GM12878 (cell line): ENCODE measurements around the gene SKIC8. TPM values are rescaled to one million over a fixed set of nuclear protein-coding genes. Genes with fewer than 3 reads are reported as not detected.

Source experiments
- ATF3 ChIP-seq: IDR thresholded peaks from 2 replicates; pipeline ENCODE4 v1.6.1; 2011; ENCODE audit warnings: low read depth, mild to moderate bottlenecking, low read length, moderate library complexity, borderline replicate concordance; ENCODE audit errors: extremely low read depth
- CBFB ChIP-seq: IDR thresholded peaks from 2 replicates; pipeline ENCODE4 v1.6.1; 2016; ENCODE audit warnings: antibody characterized with exemption, low read depth
- CBX3 ChIP-seq: fragments of 200-600 bp; sonication (generic); IDR thresholded peaks from 2 replicates; pipeline ENCODE4 v1.6.1; 2016; ENCODE audit warnings: low read depth, borderline replicate concordance
- CBX5 ChIP-seq: sonication (generic); IDR thresholded peaks from 2 replicates; pipeline ENCODE4 v1.6.1; 2016; ENCODE audit warnings: low read depth, moderate library complexity, mild to moderate bottlenecking, inconsistent platforms
- CEBPB ChIP-seq, 2 experiments: fragments of 150-350 bp in 1 of 2; IDR thresholded peaks; 2 replicates each; pipeline ENCODE4 v1.6.1; 2012 to 2014; ENCODE audit warnings: low read depth in 2 of 2, low read length in 2 of 2, borderline replicate concordance in 1 of 2, inconsistent platforms in 1 of 2
- ETV6 ChIP-seq, 2 experiments: fragments of 450-650 bp in 1 of 2; IDR thresholded peaks in 1 of 2; conservative IDR thresholded peaks in 1 of 2; 2 replicates each; pipeline ENCODE4 v1.6.1; 2014; ENCODE audit warnings: antibody characterized with exemption in 1 of 2, borderline replicate concordance in 1 of 2, low read depth in 1 of 2, mild to moderate bottlenecking in 1 of 2, moderate library complexity in 1 of 2
- FOXM1 ChIP-seq: IDR thresholded peaks from 2 replicates; pipeline ENCODE4 v1.6.1; 2012; ENCODE audit warnings: low read depth, mild to moderate bottlenecking, inconsistent platforms, low read length, moderate library complexity
- GATAD2B ChIP-seq: fragments of 450-650 bp; conservative IDR thresholded peaks from 2 replicates; pipeline ENCODE4 v1.6.1; 2017; ENCODE audit warnings: low read depth, mild to moderate bottlenecking, moderate library complexity
- IRF4 ChIP-seq: IDR thresholded peaks from 2 replicates; pipeline ENCODE4 v1.6.1; 2011; ENCODE audit warnings: low read depth, low read length
- MTA2 ChIP-seq: fragments of 450-650 bp; IDR thresholded peaks from 2 replicates; pipeline ENCODE4 v1.6.1; 2016; ENCODE audit warnings: low read depth, mild to moderate bottlenecking, moderate library complexity
- MXI1 ChIP-seq: fragments of 150-350 bp; IDR thresholded peaks from 2 replicates; pipeline ENCODE4 v1.6.1; 2011; ENCODE audit warnings: low read depth, mild to moderate bottlenecking, inconsistent platforms, low read length, improper control_type of control experiment
- NFXL1 ChIP-seq: fragments of 450-650 bp; IDR thresholded peaks from 2 replicates; pipeline ENCODE4 v1.6.1; 2017; ENCODE audit warnings: antibody characterized with exemption, mild to moderate bottlenecking, borderline replicate concordance
- RAD51 ChIP-seq: fragments of 450-650 bp; IDR thresholded peaks from 2 replicates; pipeline ENCODE4 v1.6.1; 2016; ENCODE audit warnings: moderate library complexity, mild to moderate bottlenecking, inconsistent platforms
- RCOR1 ChIP-seq: conservative IDR thresholded peaks from 2 replicates; pipeline ENCODE4 v1.6.1; 2012; ENCODE audit warnings: low read depth, low read length, improper control_type of control experiment
- RELB ChIP-seq: fragments of 450-650 bp; IDR thresholded peaks from 2 replicates; pipeline ENCODE4 v1.6.1; 2017; ENCODE audit warnings: low read depth, mild to moderate bottlenecking, moderate library complexity
- REST ChIP-seq: IDR thresholded peaks from 2 replicates; pipeline ENCODE4 v1.6.1; 2012; ENCODE audit warnings: mild to moderate bottlenecking, low read depth, low read length
- RUNX3 ChIP-seq: IDR thresholded peaks from 2 replicates; pipeline ENCODE4 v1.6.1; 2012; ENCODE audit warnings: low read length, inconsistent platforms
- SMAD5 ChIP-seq: IDR thresholded peaks from 2 replicates; pipeline ENCODE4 v1.6.1; 2016; ENCODE audit warnings: antibody characterized with exemption, low read depth
- SREBF1 ChIP-seq: IDR thresholded peaks from 2 replicates; pipeline ENCODE4 v1.6.1; 2012; ENCODE audit warnings: mild to moderate bottlenecking, low read length
- SREBF2 ChIP-seq: IDR thresholded peaks from 2 replicates; pipeline ENCODE4 v1.6.1; 2012; ENCODE audit warnings: mild to moderate bottlenecking, low read length
- SRF ChIP-seq, 2 experiments: IDR thresholded peaks; 2 replicates each; pipeline ENCODE4 v1.6.1; 2011; ENCODE audit warnings: low read depth in 2 of 2, low read length in 2 of 2, mild to moderate bottlenecking in 1 of 2, moderate library complexity in 1 of 2
- STAT1 ChIP-seq: fragments of 450-650 bp; conservative IDR thresholded peaks from 2 replicates; pipeline ENCODE4 v1.6.1; 2014; ENCODE audit warnings: antibody characterized with exemption, mild to moderate bottlenecking
- TCF3 ChIP-seq: IDR thresholded peaks from 2 replicates; pipeline ENCODE4 v1.6.1; 2012; ENCODE audit warnings: low read depth, mild to moderate bottlenecking, low read length, borderline replicate concordance; ENCODE audit not compliant: insufficient read depth
- ZSCAN29 ChIP-seq: fragments of 450-650 bp; IDR thresholded peaks from 2 replicates; pipeline ENCODE4 v1.6.1; 2017; ENCODE audit warnings: mild to moderate bottlenecking, moderate library complexity
- polyA plus RNA-seq, 11 experiments: library from polyadenylated mRNA; depleted of rRNA in 4 of 11; unstranded in 6 of 11; stranded (reverse) in 5 of 11; fragments of >200 nt; fragmentation: Nextera tagmentation in 4 of 11; fragmentation: Illumina TruSeq in 1 of 11; extraction: Ambion mirVana in 4 of 11; extraction: Trizol in 1 of 11; gene quantifications; 1 replicate in 1 of 11; 2 replicates in 10 of 11; pipeline versions ENCODE4 v1.2.1 to v1.2.3, GENCODE V29; 2011 to 2016; ENCODE audit warnings: inconsistent platforms in 2 of 11, missing spikeins in 2 of 11, low read depth in 1 of 11
- total RNA-seq, 4 experiments: library from RNA; depleted of rRNA in 3 of 4; stranded (reverse); fragments of >200 nt in 3 of 4; fragmentation: Illumina TruSeq in 1 of 4; extraction: Trizol in 1 of 4; gene quantifications; 2 replicates each; pipeline versions ENCODE4 v1.2.1 to v1.2.3, GENCODE V29; 2013 to 2021

Gene SKIC8
- total and polyA plus RNA-seq, 10 of the 15 experiments (the other 5 are each of a cell fraction or from before 2014, with no cell fraction given), result 57.0 to 288 (median 128) TPM

- TF ChIP-seq REST (peak; percentile 20; the same call in 1 of the 2 replicates), SMAD5 (peak; percentile 74; the same call in 1 of the 2 replicates), SREBF1 (no peak), CBX5 (0 out of 2 replicates have a peak, but pooled peaks have one; percentile 35), GATAD2B (no peak; the same call in 1 of the 2 replicates), TCF3 (no peak), CBX3 (no peak), ATF3 (peak; percentile 61; the same call in 1 of the 2 replicates), RELB (peak; percentile 88), RCOR1 (no peak), ZSCAN29 (no peak), CBFB (peak; percentile 61; the same call in 1 of the 2 replicates), RUNX3 (peak; percentile 23; the same call in 1 of the 2 replicates), STAT1 (peak; percentile 34; the same call in 1 of the 2 replicates), ETV6 (conservative IDR thresholded peaks at IDR 0.05 in 1 of 2, IDR thresholded peaks at IDR 0.05 in 1 of 2; ENCODE audit: borderline replicate concordance in 1 of 2, low read depth in 1 of 2) (peak in 1 of 2 experiments; percentile 55; a peak in 2 of 4 replicates), IRF4 (0 out of 2 replicates have a peak, but pooled peaks have one; percentile 16), NFXL1 (no peak), MXI1 (peak; percentile 96), SRF (IDR thresholded peaks at IDR 0.05; ENCODE audit: low read depth in 2 of 2, low read length in 2 of 2) (peak in 1 of 2 experiments; percentile 82; a peak in 2 of 4 replicates), CEBPB (IDR thresholded peaks at IDR 0.05; ENCODE audit: borderline replicate concordance in 1 of 2, low read depth in 2 of 2, low read length in 2 of 2) (no peak), RAD51 (no peak), SREBF2 (no peak), FOXM1 (no peak), MTA2 (no peak)
Measured at GRCh38 chr15:78299101-78299930, at the start of gene SKIC8 (continued).
